GM18951 (cell line): ENCODE results near the gene CRIP1.

Experiments
- POLR2A ChIP-seq: IDR thresholded peaks from 4 replicates; pipeline ENCODE4 v1.6.1; 2011; ENCODE audit warnings: mild to moderate bottlenecking; ENCODE audit not compliant: insufficient read length, insufficient read depth; ENCODE audit errors: extremely low read depth
- in situ Hi-C: fragments of 300-500 bp; cut with MboI; formaldehyde crosslinking; loops from one replicate; pipeline ENCODE4 v1.12.0; 2022; ENCODE audit warnings: low sequenced_read_pairs, mixed read lengths, inconsistent platforms; ENCODE audit not compliant: unreplicated experiment

Gene CRIP1

GRCh38 chr14:105486974-105487448 lies 325 bp downstream of the CRIP1 start:
- peak; percentile 74 for TF ChIP-seq POLR2A
- in situ Hi-C loops: no loop called here

GRCh38 chr14:105487449-105487985 lies 831 bp downstream of the CRIP1 start:
- TF ChIP-seq POLR2A: peak; percentile 29
- in situ Hi-C loops: no loop called here

GRCh38 chr14:105487986-105488777 lies 1.5 kb downstream of the CRIP1 start:
- TF ChIP-seq POLR2A: no peak
- in situ Hi-C loops: no loop called here

- in situ Hi-C loops: no loop called here
- TF ChIP-seq POLR2A: no peak
Measured at GRCh38 chr14:105488781-105489541, 2.3 kb downstream of the CRIP1 start.

- in situ Hi-C loops: no loop called here
- peak; percentile 50 for TF ChIP-seq POLR2A
Measured at GRCh38 chr14:105489542-105490266, 3.0 kb downstream of the CRIP1 start.

- in situ Hi-C loops: no loop called here
- no peak for TF ChIP-seq POLR2A
Measured at GRCh38 chr14:105490267-105490571, 3.5 kb downstream of the CRIP1 start.

- in situ Hi-C loops: no loop called here
Measured at GRCh38 chr14:105490572-105491365, 4.1 kb downstream of the CRIP1 start, which contains the start of gene TEDC1. TEDC1 (plus strand) TSS chr14:105491246; CDS start chr14:105491376, 130 bp downstream.

GRCh38 chr14:105491366-105491973 lies 4.8 kb downstream of the CRIP1 start:
- TF ChIP-seq POLR2A: peak; percentile 23

More at GRCh38 chr14:105490572-105491365, 4.1 kb downstream of the CRIP1 start, which contains the start of gene TEDC1:
- TF ChIP-seq POLR2A: peak; percentile 81

GRCh38 chr14:105492031-105492970 lies 5.6 kb downstream of the CRIP1 start:
- in situ Hi-C loops: no loop called here
- TF ChIP-seq POLR2A: no peak

More at GRCh38 chr14:105491366-105491973, 4.8 kb downstream of the CRIP1 start:
- in situ Hi-C loops: no loop called here

- in situ Hi-C loops: no loop called here
- TF ChIP-seq POLR2A: no peak
Measured at GRCh38 chr14:105492971-105493871, 6.5 kb downstream of the CRIP1 start.
